Subcutaneous adipose tissue (tissue), 4 donors: ENCODE measurements around the gene VPS26C. TPM values are rescaled to one million over a fixed set of nuclear protein-coding genes. Genes with fewer than 3 reads are reported as not detected.

Experiments
- CTCF ChIP-seq: fragments of 450-650 bp; IDR thresholded peaks from one replicate; pipeline ENCODE4 v1.5.1; 2016; ENCODE audit warnings: low read depth, mild to moderate bottlenecking, control low read depth, antibody characterized with exemption, moderate library complexity
- total RNA-seq, 4 donors: library from RNA; depleted of rRNA; stranded (reverse); fragments of >200 nt; gene quantifications; one replicate each; pipeline ENCODE4 v1.1.0, GENCODE V29; 2016

Gene VPS26C
- total RNA-seq, 4 donors from 2014 or later, result 67.8 to 102 (median 78.9) TPM

DNA sequence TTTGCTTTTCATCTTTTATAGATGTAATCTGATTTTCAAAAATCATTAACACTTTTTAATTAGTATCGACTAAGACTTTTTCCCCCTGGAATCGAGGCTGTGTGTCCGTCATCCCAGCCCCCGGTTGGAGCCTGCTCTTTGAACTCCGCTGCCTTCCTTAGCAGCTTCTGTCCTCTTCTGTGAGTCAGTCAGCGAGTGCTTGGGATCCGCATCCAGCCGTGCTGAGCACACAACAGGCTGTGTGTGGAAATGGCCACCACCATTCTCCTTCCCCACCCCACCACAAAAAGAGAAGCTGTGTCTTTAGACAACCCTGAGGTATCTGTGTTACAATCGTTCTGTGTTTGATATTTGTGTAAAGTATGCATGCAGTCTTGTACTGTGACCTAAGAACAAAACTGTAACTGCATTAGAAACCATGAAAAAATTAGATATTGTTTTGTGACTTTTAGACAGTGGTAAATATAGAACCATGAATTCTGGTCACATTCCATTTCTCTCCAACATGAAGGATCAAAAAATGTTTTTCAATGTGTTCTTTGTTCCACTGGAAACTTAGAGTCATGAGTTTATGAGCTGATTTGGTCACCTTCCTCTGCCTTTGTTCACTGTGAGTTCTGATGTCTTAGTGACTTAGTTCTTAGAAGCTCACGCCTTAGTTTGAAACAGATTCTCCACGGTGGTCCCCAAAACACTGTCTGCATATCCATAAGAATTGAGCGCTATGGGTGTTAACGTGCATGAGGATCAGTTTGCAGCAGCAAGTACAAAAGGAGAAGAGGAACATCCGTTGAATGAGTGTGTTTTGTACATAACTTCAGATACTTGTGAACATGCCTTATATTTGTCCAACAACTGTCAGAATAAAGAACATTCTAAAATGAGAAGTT lies 64.7 kb downstream of the VPS26C start:
- TF ChIP-seq CTCF, result no peak

DNA sequence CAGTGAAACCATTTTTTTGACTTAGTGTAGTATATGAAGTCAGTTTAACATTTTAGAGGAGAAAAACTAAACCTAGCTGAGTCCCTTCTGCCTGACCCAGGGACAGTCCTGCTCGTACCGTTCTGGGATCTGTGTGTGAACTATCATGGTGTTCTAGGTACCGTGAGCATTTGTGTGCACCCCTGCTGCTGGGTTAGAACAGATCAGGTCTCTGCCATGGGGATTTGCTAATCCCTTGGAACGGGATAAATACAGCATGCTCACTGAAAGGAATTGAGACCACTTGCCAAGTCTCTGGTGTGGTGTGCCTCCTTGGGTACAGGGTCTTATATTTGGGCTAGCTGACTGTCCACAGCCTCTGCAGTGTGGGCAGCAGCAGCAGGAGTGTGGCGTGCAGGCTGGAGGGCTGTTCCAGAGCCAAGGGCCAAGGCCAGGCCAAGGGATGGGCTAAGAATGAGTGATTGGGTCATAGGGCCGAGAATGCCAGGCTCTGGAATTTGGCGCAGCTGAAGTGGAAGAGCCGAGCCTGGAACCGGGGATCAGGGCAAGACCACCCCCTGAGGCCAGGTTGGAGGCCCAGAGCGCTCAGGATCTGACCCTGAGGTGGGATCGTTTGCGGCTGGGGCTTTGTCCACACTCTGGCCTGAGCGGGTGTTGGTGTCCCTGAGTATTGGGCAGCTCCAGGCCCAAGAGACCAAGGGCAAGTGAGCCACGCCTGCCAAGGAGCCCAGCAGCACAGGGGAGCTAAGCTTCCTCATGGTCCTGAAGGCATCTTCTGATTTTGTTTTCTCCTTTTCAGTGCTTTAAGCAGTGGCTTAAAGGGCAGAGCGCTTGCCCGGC lies 66.3 kb downstream of the VPS26C start:
- TF ChIP-seq CTCF, result no peak

- TF ChIP-seq CTCF, result no peak
These were observed 67.8 kb downstream of the VPS26C start for GRCh38 chr21:37199057-37199924.

DNA sequence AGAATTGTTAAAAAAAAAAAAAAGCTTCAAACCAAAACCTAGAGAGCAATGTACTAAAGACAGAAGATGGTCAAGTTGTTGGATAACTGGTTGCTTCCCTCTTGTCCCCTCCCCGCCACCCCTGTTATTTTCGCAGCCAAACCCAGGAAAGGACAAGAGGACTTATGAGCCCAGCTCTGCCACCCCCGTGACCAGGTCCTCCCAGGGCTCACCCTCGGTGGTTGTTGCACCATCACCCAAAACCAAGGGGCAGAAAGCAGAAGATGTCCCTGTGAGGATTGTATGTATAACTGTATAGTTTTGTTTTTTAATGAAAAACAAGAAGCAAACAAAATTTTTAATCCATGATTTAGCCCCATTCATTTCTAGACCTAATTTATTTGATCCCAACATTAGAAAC lies 69.4 kb downstream of the VPS26C start:
- TF ChIP-seq CTCF, result no peak

- no peak for TF ChIP-seq CTCF
These were observed 70.3 kb downstream of the VPS26C start for GRCh38 chr21:37196847-37197246.

- TF ChIP-seq CTCF, result no peak
These were observed 71.5 kb downstream of the VPS26C start for GRCh38 chr21:37195610-37196009.
